GM12801 (cell line): ENCODE results near the gene COL25A1.

Source experiments
- CTCF ChIP-seq: IDR thresholded peaks from one replicate; pipeline ENCODE4 v1.5.1; 2011; ENCODE audit warnings: control low read depth; ENCODE audit not compliant: insufficient read length; ENCODE audit errors: extremely low read depth

COL25A1 gene

GRCh38 chr4:108834166-108834834, 468.2 kb downstream of the COL25A1 start:
- TF ChIP-seq CTCF: no peak

GRCh38 chr4:108833046-108833445, 469.4 kb downstream of the COL25A1 start:
- no peak for TF ChIP-seq CTCF

- TF ChIP-seq CTCF: no peak
These were observed 470.6 kb downstream of the COL25A1 start for GRCh38 chr4:108831886-108832285.

- TF ChIP-seq CTCF: no peak
These were observed 471.2 kb downstream of the COL25A1 start for GRCh38 chr4:108831291-108831690.

GRCh38 chr4:108830509-108831244, 471.8 kb downstream of the COL25A1 start:
- TF ChIP-seq CTCF: no peak

GRCh38 chr4:108829966-108830492, 472.4 kb downstream of the COL25A1 start:
- TF ChIP-seq CTCF: no peak

- no peak for TF ChIP-seq CTCF
These were observed 473.8 kb downstream of the COL25A1 start for GRCh38 chr4:108828620-108829019.
